NT2/D1 (cell line): ENCODE data around the gene KLHL29.

ENCODE experiments used
- DNase-seq: peaks from one replicate; pipeline ENCODE4 v3.0.0-alpha.2; 2011; ENCODE audit warnings: low read depth, low spot score
- H3K27me3 ChIP-seq: 2 replicates; pipeline ENCODE4 v1.6.0; 2011; ENCODE audit warnings: mild to moderate bottlenecking; ENCODE audit not compliant: insufficient read length, insufficient read depth
- H3K36me3 ChIP-seq: 2 replicates; pipeline ENCODE4 v1.6.1; 2011; ENCODE audit warnings: mild to moderate bottlenecking, low read length, mixed read lengths; ENCODE audit not compliant: insufficient read depth, insufficient read length
- H3K4me1 ChIP-seq: 2 replicates; pipeline ENCODE4 v1.5.1; 2011; ENCODE audit not compliant: insufficient read depth, insufficient read length
- H3K4me3 ChIP-seq: 2 replicates; pipeline ENCODE4 v1.5.1; 2011; ENCODE audit warnings: low read depth; ENCODE audit not compliant: insufficient read length
- H3K9ac ChIP-seq: 2 replicates; pipeline ENCODE4 v1.6.0; 2011; ENCODE audit warnings: low read depth; ENCODE audit not compliant: insufficient read length
- H3K9me3 ChIP-seq: 2 replicates; pipeline ENCODE4 v1.5.1; 2011; ENCODE audit warnings: mild to moderate bottlenecking, low read length; ENCODE audit not compliant: insufficient read depth
- SUZ12 ChIP-seq: IDR thresholded peaks from 2 replicates; pipeline ENCODE4 v1.6.1; 2011; ENCODE audit not compliant: insufficient read length, insufficient read depth; ENCODE audit errors: extremely low read depth
- YY1 ChIP-seq: IDR thresholded peaks from 2 replicates; pipeline ENCODE4 v1.6.1; 2011; ENCODE audit not compliant: insufficient read length, insufficient read depth
- ZNF274 ChIP-seq: IDR thresholded peaks from 2 replicates; pipeline ENCODE4 v1.6.1; 2011; ENCODE audit warnings: mild to moderate bottlenecking, low read depth, low read length

The KLHL29 gene

GRCh38 chr2:23381084-23381483, 3.9 kb upstream of the KLHL29 start:
- H3K4me1 ChIP-seq: peaks cover 7% of the 10 kb centered on the region
- H3K27me3 ChIP-seq: peaks cover 28% of the 10 kb centered on the region
- TF ChIP-seq YY1 (no peak), SUZ12 (no peak), ZNF274 (no peak)
- H3K36me3 ChIP-seq: no peaks in the 10 kb centered on the region
- H3K9ac ChIP-seq: no peak overlapping the region
- DNase-seq: no peak
- H3K9me3 ChIP-seq: no peaks in the 10 kb centered on the region
- H3K4me3 ChIP-seq: no peak overlapping the region

- Histone ChIP-seq H3K9ac (no peak overlapping the region), H3K36me3 (no peaks in the 10 kb centered on the region), H3K27me3 (peaks cover 32% of the 10 kb centered on the region), H3K9me3 (no peaks in the 10 kb centered on the region), H3K4me3 (no peak overlapping the region), H3K4me1 (peaks cover 7% of the 10 kb centered on the region)
- TF ChIP-seq ZNF274 (no peak), YY1 (no peak), SUZ12 (no peak)
- DNase-seq: no peak
Observed at GRCh38 chr2:23381485-23381884, 3.5 kb upstream of the KLHL29 start.

DNA sequence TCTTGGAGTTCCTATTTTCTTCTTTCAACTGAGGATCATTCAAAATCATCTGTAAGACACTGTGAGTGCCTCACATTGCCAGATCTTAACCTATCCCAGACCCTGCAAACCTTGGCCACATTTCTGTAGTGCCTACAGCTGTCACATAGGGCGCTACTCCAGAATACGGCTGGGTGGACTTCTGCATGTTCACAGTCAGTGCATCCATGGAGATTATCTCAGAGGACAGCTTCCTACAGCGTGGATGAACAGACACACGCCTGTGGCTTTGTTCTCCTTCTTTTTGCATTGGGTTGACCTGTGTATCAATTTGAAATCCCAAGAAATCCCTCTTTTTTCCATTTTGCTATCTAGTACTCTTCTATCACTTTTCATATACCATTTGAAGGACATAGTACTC, 1.9 kb upstream of the KLHL29 start:
- no peak overlapping the region for H3K4me3 ChIP-seq
- no peak overlapping the region for H3K9ac ChIP-seq
- no peak for TF ChIP-seq SUZ12
- TF ChIP-seq ZNF274: no peak
- TF ChIP-seq YY1: no peak
- H3K27me3 ChIP-seq: peaks cover 48% of the 10 kb centered on the region
- no peaks in the 10 kb centered on the region for H3K36me3 ChIP-seq
- H3K4me1 ChIP-seq: peaks cover 7% of the 10 kb centered on the region
- H3K9me3 ChIP-seq: no peaks in the 10 kb centered on the region
- no peak for DNase-seq

DNA sequence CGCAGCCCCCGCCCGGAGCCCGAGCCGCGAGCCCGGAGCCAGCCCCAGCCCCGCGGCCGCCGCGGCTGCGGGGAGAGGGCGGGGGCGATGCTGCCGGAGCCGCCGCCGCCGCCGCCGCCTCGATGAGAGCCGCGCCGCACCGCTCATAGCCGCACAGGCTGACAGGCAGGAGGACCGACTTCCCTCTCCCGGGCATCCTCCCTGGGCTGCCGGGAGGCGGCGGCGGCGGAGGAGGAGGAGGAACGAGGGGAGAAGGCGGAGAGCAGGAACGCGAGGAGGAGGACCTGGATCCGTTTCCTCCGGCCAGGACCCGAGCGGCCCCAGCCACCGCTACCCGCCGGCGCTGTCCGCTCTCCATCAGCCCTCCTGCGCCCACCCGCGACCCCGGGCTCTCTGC, 370 bp downstream of the KLHL29 start:
- H3K36me3 ChIP-seq: no peaks in the 10 kb centered on the region
- peak overlapping the region; percentile 58 for H3K4me3 ChIP-seq
- peaks cover 7% of the 10 kb centered on the region for H3K4me1 ChIP-seq
- no peak for DNase-seq
- H3K9ac ChIP-seq: peak overlapping the region; percentile 70
- TF ChIP-seq ZNF274 (no peak), YY1 (no peak), SUZ12 (no peak)
- peaks cover 54% of the 10 kb centered on the region for H3K27me3 ChIP-seq
- H3K9me3 ChIP-seq: no peaks in the 10 kb centered on the region

DNA sequence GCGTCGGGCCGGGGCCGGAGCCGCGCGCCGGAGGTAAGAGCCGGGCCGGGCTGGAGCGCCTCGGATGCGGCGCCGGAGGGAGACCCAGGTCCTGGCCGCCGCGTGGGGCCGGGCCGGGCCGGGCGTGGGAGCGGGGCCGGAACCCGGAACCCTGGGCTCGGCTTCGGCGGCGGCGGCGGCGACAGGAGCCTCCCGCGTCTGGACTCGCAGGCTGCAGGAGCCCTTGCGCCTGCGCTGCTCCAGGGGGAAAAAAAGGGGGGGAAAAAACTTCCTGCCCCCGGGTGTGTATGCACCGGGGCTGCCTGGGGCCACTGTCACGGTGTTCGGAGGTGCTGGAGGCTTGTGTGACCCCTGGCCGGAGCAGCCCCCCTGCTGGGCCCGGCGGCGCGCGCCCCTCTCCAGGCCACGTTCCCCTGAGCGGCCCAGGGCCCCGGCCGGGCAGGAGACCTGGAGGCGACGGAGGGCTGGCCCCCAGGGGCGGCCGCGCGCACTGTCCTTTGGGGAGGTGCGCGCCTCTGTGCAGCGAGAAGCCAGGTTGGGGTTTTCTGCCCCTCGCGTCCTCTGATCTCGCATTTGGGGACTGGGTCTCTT, 864 bp downstream of the KLHL29 start:
- Histone ChIP-seq H3K4me1 (peaks cover 7% of the 10 kb centered on the region), H3K36me3 (no peaks in the 10 kb centered on the region), H3K4me3 (peak overlapping the region; percentile 58), H3K9me3 (no peaks in the 10 kb centered on the region), H3K9ac (peak overlapping the region; percentile 70), H3K27me3 (peaks cover 54% of the 10 kb centered on the region)
- DNase-seq: no peak
- TF ChIP-seq YY1: no peak
- no peak for TF ChIP-seq SUZ12
- no peak for TF ChIP-seq ZNF274

DNA sequence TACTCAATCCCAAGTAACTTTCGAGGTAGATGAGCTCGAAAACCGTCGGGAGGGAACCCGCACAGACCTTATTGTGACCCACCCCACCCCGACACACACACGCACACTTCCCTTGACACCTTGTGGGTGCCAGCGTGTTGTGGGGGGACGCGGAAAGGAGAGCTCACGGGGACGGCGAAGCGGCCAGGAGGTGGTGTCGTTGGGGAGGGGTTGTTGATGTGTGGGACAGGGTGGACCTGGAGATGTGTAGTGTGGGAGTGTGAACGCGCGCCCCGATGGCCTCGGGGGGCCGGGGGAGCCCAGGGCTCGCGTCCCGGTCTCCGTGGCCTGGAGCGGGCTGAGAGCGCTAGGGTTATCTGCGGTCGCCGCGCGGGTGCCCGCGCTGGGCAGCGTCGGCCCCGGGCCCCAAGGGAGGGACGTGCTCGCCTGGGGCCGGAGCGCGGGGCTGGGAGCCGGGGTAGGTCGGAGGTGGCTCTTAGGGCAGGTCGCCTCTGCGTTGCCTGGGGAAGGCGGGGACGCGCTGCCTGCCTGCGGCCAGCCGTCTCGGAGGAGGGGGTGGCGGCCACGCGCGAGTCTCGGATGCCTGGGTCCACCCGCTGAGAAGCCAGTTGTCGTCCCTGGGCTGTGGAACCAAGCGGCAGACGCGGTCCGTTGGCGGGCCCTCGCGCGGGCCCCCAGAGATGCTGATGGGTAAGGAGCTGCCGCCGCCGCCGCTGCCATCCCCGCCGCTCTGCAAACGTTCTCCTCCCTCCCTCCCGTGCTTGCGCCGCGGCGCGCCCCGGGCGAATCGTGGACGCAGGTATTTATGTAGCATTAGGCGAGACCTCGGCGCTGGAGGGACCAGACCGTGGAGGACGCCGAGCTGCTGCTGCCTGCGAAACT, 1.6 kb downstream of the KLHL29 start:
- H3K36me3 ChIP-seq: no peaks in the 10 kb centered on the region
- no peak for DNase-seq
- H3K9me3 ChIP-seq: no peaks in the 10 kb centered on the region
- TF ChIP-seq YY1 (no peak), ZNF274 (no peak), SUZ12 (peak; percentile 47)
- H3K4me1 ChIP-seq: peaks cover 7% of the 10 kb centered on the region
- H3K27me3 ChIP-seq: peaks cover 54% of the 10 kb centered on the region
- peak overlapping the region; percentile 70 for H3K9ac ChIP-seq
- peak overlapping the region; percentile 58 for H3K4me3 ChIP-seq

GRCh38 chr2:23387221-23387550, 2.2 kb downstream of the KLHL29 start:
- peaks cover 53% of the 10 kb centered on the region for H3K27me3 ChIP-seq
- peak overlapping the region; percentile 58 for H3K4me3 ChIP-seq
- peak overlapping the region; percentile 56 for H3K9ac ChIP-seq
- H3K36me3 ChIP-seq: no peaks in the 10 kb centered on the region
- no peaks in the 10 kb centered on the region for H3K9me3 ChIP-seq
- peaks cover 7% of the 10 kb centered on the region for H3K4me1 ChIP-seq
- DNase-seq: no peak
- TF ChIP-seq ZNF274: no peak
- no peak for TF ChIP-seq YY1
- peak; percentile 29 for TF ChIP-seq SUZ12
